Heart left ventricle (tissue), 16 donors: Measurements from ENCODE around the gene CPD. TPM values are rescaled to one million over a fixed set of nuclear protein-coding genes. Genes with fewer than 3 reads are reported as not detected.
A peak's percentile ranks its signal among the peaks of the same experiment; 100 is the strongest.

ENCODE experiments used
- ATAC-seq, 4 donors: fragments of 200-7000 bp; cut with Tn5 transposase; one replicate each; pipeline ENCODE4 v1.9.1; 2020 to 2022; ENCODE audit warnings: moderate library complexity in 4 of 4, mild to moderate bottlenecking in 3 of 4, moderate number of reproducible peaks in 1 of 4
- DNase-seq, 5 donors: peaks; one replicate each; pipeline ENCODE4 v3.0.0-alpha.2; 2020
- H3K27ac ChIP-seq, 12 donors: fragments of 200-600 bp; sonication (generic) in 4 of 12; one replicate each; pipeline versions ENCODE4 v1.5.0 to v1.8.0; 2016 to 2022; ENCODE audit warnings: mild to moderate bottlenecking in 2 of 12
- H3K27me3 ChIP-seq, 9 donors: fragments of 200-600 bp; sonication (generic) in 2 of 9; one replicate each; pipeline versions ENCODE4 v1.5.1 to v1.8.0; 2016 to 2022; ENCODE audit warnings: mild to moderate bottlenecking in 3 of 9
- H3K36me3 ChIP-seq, 9 donors: fragments of 200-600 bp; sonication (generic) in 2 of 9; one replicate each; pipeline versions ENCODE4 v1.5.0 to v1.8.0; 2018 to 2022; ENCODE audit warnings: mild to moderate bottlenecking in 2 of 9
- H3K4me1 ChIP-seq, 12 donors: fragments of 200-600 bp; sonication (generic) in 4 of 12; one replicate each; pipeline versions ENCODE4 v1.5.0 to v1.8.0; 2016 to 2022; ENCODE audit warnings: mild to moderate bottlenecking in 3 of 12
- H3K4me3 ChIP-seq, 12 donors: fragments of 200-600 bp; sonication (generic) in 4 of 12; one replicate each; pipeline versions ENCODE4 v1.5.0 to v1.8.0; 2017 to 2022; ENCODE audit warnings: mild to moderate bottlenecking in 9 of 12, moderate library complexity in 4 of 12
- H3K9me3 ChIP-seq, 12 donors: fragments of 200-600 bp; sonication (generic) in 4 of 12; one replicate each; pipeline versions ENCODE4 v1.5.0 to v1.8.0; 2016 to 2022; ENCODE audit warnings: mild to moderate bottlenecking in 1 of 12
- POLR2A ChIP-seq, 2 donors: fragments of 450-650 bp; IDR thresholded peaks; one replicate each; pipeline ENCODE4 v1.6.1; 2017; ENCODE audit warnings: antibody characterized with exemption in 2 of 2, mild to moderate bottlenecking in 2 of 2, moderate library complexity in 2 of 2
- WGBS, 4 donors: extraction: QIAGEN DNeasy Blood & Tissue Kit in 2 of 4; methylation state at CpG; one replicate each; pipeline versions ENCODE4 v1.1.5 to v1.1.7; 2013 to 2018; 5-methylcytosine and 5-hydroxymethylcytosine counted together
- intact Hi-C, 10 donors: fragments of 100-400 bp; cut with DNase I; formaldehyde crosslinking; loops; one replicate each; pipeline versions ENCODE4 v1.11.1 to v1.14.2; 2022
- polyA plus RNA-seq, 2 donors: library from polyadenylated mRNA; stranded (reverse); fragments of 200-250 nt; gene quantifications; one replicate each; pipeline ENCODE4 v1.2.3, GENCODE V29; 2013
- total RNA-seq, 9 donors: library from RNA; depleted of rRNA in 2 of 9; stranded (reverse); fragments of >200 nt in 2 of 9; fragmentation: NEBNext Ultra II Directional in 3 of 9; extraction: Animal tissue kit (Norgen Biotek cat#: 25700) in 3 of 9; gene quantifications; one replicate each; pipeline versions ENCODE4 v1.1.0 to v1.2.4, GENCODE V29; 2016 to 2023
- TF ChIP-seq, protein P1 (sequence below), 12 donors: fragments of 200-600 bp; sonication (generic) in 4 of 12; IDR thresholded peaks; one replicate each; pipeline versions ENCODE4 v1.5.0 to v1.8.0; 2018 to 2022; ENCODE audit warnings: antibody characterized with exemption in 12 of 12, mild to moderate bottlenecking in 5 of 12
- donor health status: ischemic (EF 13 %, LVEDD 7.1; RV severe dilation, severe dysfunction).
- donor health status: healthy with polysubstance abuse.
- donor health status: DM: no; HTN: yes; CAD: no.
- donor health status: DM: no; HTN: no; CAD: no.
- donor health status: ischemic (EF 25% LVEDD 6.9; RV normal size, moderate dysfunction).
- donor health status: ischemic (EF 25% LVEDD 5.7; RV mildly dilated, moderate dysfunction).
- donor health status: healthy.
- donor health status: DM: yes; HTN: yes; CAD: no.
- donor health status: ischemic (EF 35%, LVEDD 5.7; RV mildly dilated, moderate dysfunction).
- donor health status: nonischemic (EF 11% LVEDD 7.7; RV severe dilation, severe dysfunction).
- donor health status: DM: yes; HTN: yes; CAD: no.
- donor health status: PGD.
- donor health status: ischemic (EF 29% LVEDD 5.4; RV normal size, mild dysfunction).
- donor health status: nonischemic (EF 23%, LVEDD 6.1; RV moderate dilation, normal function).

The CPD gene
- total and polyA plus RNA-seq, 11 donors: 3.6 to 54.2 (median 31.8) TPM

DNA sequence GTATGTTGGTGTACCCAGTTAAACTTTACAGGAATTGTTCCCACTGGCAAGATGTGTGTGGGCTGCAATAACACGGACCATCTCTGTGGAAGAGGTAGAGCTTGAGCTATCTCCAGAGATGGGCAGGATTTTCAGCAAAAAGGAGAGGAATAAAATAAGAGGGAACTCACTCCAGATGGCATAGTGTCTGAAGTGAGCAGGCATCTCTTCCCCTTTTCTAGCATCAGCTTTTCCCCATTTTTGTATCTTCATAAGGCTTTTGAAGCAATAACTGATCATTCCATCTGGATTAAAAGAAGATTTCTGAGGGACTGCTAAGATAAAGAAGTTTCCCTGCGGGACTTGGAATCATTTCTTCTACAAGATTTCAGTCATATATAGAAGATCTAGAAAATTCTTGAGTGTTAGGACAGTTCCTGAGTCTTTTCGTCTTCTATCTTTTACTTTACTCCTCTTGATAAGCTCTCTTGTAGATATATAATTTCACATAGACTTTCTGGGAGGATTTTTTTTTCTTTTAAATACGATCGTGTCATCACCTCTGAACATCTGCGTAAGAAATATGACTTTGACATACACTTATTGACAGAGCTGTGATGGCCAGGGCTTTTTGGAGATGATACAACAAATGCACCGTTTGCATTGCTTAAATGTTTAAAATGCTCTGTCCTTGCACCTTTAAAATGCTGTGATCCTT, 2.1 kb downstream of the CPD start:
- intact Hi-C loops: loop anchor here in 1 of 10 donors (5.0 kb wide), 1 partner anchor 38 kb away; no protein-coding TSS in a partner anchor
- peaks cover 0 to 9% (median 5%) of the 10 kb centered on the region in 9 donors for H3K36me3 ChIP-seq
- H3K9me3 ChIP-seq: no peaks in the 10 kb centered on the region
- H3K27me3 ChIP-seq: no peaks in the 10 kb centered on the region
- peaks cover 0 to 60% (median 40%) of the 10 kb centered on the region in 12 donors for H3K4me1 ChIP-seq
- DNase-seq (no peak), ATAC-seq (no peak)
- WGBS, 4 donors: 48 to 56% (median 51%) methylated on average over 7 of the region's 7 CpGs
- peak overlapping the region in 1 of 12 donors; percentile 90 for H3K27ac ChIP-seq
- TF ChIP-seq, protein P1, sequence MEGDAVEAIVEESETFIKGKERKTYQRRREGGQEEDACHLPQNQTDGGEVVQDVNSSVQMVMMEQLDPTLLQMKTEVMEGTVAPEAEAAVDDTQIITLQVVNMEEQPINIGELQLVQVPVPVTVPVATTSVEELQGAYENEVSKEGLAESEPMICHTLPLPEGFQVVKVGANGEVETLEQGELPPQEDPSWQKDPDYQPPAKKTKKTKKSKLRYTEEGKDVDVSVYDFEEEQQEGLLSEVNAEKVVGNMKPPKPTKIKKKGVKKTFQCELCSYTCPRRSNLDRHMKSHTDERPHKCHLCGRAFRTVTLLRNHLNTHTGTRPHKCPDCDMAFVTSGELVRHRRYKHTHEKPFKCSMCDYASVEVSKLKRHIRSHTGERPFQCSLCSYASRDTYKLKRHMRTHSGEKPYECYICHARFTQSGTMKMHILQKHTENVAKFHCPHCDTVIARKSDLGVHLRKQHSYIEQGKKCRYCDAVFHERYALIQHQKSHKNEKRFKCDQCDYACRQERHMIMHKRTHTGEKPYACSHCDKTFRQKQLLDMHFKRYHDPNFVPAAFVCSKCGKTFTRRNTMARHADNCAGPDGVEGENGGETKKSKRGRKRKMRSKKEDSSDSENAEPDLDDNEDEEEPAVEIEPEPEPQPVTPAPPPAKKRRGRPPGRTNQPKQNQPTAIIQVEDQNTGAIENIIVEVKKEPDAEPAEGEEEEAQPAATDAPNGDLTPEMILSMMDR (IDR thresholded peaks at IDR 0.05): no peak
- TF ChIP-seq POLR2A (IDR thresholded peaks at IDR 0.05): no peak
- peak overlapping the region in 11 of 12 donors; percentile 73 to 94 (median 87) for H3K4me3 ChIP-seq

DNA sequence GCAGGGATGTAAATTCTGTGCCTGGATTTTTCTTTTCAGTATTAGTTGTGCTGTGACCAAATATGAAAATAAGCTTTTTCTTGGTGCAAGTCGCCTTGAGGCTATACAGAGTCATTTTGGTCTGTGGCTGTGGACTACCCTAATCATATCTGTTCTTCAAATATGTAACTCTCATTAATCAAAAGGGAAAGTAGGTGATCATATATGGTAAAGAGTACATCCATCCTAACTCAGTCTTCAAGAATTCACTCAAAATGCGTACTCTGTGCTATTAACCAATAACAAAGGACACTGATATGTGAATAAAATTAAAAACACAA, 2.6 kb downstream of the CPD start:
- intact Hi-C loops: loop anchor here in 1 of 10 donors (5.0 kb wide), 1 partner anchor 39 kb away; no protein-coding TSS in a partner anchor
- ATAC-seq (no peak), DNase-seq (no peak)
- Histone ChIP-seq H3K27me3 (no peaks in the 10 kb centered on the region), H3K36me3 (peaks cover 0 to 14% (median 10%) of the 10 kb centered on the region in 9 donors), H3K27ac (no peak overlapping the region), H3K4me1 (peaks cover 0 to 60% (median 40%) of the 10 kb centered on the region in 12 donors), H3K4me3 (peak overlapping the region in 9 of 12 donors; percentile 73 to 93 (median 87)), H3K9me3 (no peaks in the 10 kb centered on the region)
- TF ChIP-seq POLR2A (IDR thresholded peaks at IDR 0.05): no peak
- TF ChIP-seq, protein P1 (IDR thresholded peaks at IDR 0.05): no peak
- WGBS, 4 donors: 72 to 77% (median 74%) methylated on average over 2 of the region's 2 CpGs

DNA sequence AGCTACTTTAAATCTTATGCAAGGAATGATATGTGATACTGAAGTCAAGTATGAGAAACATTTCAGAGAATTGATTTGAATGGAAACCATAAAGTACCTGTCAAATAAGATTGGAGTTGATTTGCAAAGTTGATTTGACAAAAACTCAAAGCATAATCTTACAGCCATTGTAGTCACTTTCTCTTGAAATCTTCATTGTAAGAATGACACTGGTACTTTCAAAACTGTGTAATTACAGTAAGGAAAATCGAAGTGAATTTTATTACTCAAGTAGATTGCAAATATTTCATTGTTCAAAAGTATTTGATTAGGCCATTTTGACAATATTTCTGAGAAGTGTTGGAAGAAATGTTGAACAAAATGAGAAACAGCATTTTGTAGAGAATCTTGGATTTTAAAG, 3.6 kb downstream of the CPD start:
- peaks cover 0 to 24% (median 21%) of the 10 kb centered on the region in 9 donors for H3K36me3 ChIP-seq
- peak overlapping the region in 4 of 12 donors; percentile 1 to 84 (median 14) for H3K4me3 ChIP-seq
- H3K27me3 ChIP-seq: no peaks in the 10 kb centered on the region
- H3K27ac ChIP-seq: no peak overlapping the region
- no peak for TF ChIP-seq POLR2A (IDR thresholded peaks at IDR 0.05)
- TF ChIP-seq, protein P1 (IDR thresholded peaks at IDR 0.05): no peak
- DNase-seq: no peak
- H3K4me1 ChIP-seq: peaks cover 0 to 54% (median 38%) of the 10 kb centered on the region in 12 donors
- ATAC-seq: no peak
- no peaks in the 10 kb centered on the region for H3K9me3 ChIP-seq
- WGBS, 4 donors: 66 to 86% (median 82%) methylated on average over 1 of the region's 1 CpG
- intact Hi-C loops: loop anchor here in 1 of 10 donors (5.0 kb wide), 1 partner anchor 40 kb away; no protein-coding TSS in a partner anchor

DNA sequence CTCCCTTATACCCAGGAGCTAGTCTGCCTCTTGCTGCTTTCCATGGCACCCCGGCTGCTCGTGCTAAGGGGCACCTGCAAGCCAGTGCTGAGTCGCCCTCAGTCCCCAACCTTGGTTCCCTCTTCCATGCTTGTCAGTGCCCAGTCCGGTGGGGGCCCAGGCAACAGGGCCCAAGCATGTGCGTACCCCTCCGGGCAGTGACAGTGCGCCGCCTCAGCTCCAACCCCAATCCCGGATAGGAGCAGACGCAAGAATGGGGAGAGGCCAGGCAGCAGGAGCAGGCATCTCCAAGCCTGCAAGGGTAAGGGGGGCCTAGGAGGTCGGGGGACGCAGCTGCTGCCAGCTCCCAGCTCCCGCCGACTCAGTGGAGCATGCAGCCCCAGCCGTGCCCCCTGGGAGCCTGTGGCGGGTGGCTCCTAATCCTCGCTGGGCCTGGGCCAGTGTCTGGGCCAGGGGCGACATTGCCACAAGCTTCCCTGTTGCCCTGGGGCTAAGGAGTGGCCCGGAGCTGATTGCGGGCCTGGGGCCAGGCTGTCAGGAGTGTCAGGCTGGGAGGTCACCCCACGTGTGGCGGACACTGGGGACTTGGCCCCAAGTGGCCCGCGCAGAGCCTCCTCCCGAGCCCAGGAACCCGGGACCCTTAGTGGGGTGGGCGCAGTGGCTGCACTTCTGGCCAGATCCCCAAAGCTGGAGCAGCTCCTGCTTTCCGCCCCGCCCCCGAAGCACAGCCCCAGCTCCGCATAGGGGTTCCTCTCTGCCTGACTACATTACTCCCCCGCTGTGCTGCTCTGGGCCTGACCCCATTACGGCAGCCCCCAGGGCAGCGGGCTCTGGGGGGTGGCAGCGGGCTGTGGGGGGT, 9.8 kb downstream of the CPD start:
- WGBS, 4 donors: 94 to 97% (median 96%) methylated on average over 13 to 35 of the region's 35 CpGs
- H3K27me3 ChIP-seq: no peaks in the 10 kb centered on the region
- peaks cover 0 to 68% (median 44%) of the 10 kb centered on the region in 9 donors for H3K36me3 ChIP-seq
- H3K9me3 ChIP-seq: no peaks in the 10 kb centered on the region
- intact Hi-C loops: no loop called here
- no peak for TF ChIP-seq POLR2A (IDR thresholded peaks at IDR 0.05)
- TF ChIP-seq, protein P1 (IDR thresholded peaks at IDR 0.05): no peak
- no peak overlapping the region for H3K27ac ChIP-seq
- H3K4me3 ChIP-seq: no peak overlapping the region
- peak in 1 of 5 donors; percentile 23 for DNase-seq
- H3K4me1 ChIP-seq: peaks cover 0 to 14% (median under 1%) of the 10 kb centered on the region in 12 donors
- no peak for ATAC-seq
